ENCODE data around the gene EIF3L. TPM values are rescaled to one million over a fixed set of nuclear protein-coding genes. Genes with fewer than 3 reads are reported as not detected.

Gene EIF3L
- total RNA-seq, 1 experiment from 2014 or later: 582 TPM

DNA sequence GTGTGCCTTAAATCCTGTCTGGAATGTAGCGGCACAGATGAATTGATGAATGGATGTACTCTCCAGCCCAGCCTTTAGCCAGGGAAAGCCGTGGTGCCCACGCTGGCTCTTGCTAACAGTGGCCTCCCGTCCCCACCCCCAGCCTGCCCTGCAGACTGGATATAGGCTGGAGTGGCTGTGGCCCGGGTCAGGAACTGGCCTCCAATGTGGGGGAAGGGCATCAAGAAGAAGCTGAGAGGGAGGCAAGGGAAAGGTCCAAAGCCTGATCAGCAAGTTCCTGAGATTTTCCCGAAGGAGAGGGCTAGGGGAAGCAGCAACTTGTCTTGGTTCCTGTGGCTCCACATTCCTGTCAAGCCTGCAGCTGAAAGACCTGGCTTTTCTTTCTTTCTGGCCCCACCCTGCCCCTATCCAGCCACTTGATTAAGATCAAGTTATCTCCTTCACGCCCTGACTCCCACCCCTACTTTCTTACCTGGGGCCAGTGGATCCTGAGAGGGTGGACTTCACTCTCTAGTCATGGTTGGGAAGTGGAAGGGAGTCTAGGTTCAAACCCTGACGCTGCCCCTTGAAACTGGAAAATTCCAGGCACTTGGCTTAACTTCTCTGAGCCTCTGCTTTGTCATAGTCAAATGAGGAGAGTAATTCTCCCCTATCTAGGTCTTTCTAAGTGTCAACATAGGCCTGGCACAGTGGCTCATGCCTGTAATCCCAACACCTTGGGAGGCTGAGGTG is 45.9 kb downstream of the EIF3L start:
- peak overlapping the region; percentile 28; the same call in 1 of the 2 replicates for H3K4me3 ChIP-seq
- H2AFZ ChIP-seq: no peak overlapping the region
- intact Hi-C loops (cut with micrococcal nuclease; ENCODE audit: unreplicated experiment): loop anchor here (1.0 kb wide), 1 partner anchor 8 kb away; no protein-coding TSS in a partner anchor
- peak overlapping the region; percentile 92 for H3K27ac ChIP-seq
- TF ChIP-seq, protein P1, sequence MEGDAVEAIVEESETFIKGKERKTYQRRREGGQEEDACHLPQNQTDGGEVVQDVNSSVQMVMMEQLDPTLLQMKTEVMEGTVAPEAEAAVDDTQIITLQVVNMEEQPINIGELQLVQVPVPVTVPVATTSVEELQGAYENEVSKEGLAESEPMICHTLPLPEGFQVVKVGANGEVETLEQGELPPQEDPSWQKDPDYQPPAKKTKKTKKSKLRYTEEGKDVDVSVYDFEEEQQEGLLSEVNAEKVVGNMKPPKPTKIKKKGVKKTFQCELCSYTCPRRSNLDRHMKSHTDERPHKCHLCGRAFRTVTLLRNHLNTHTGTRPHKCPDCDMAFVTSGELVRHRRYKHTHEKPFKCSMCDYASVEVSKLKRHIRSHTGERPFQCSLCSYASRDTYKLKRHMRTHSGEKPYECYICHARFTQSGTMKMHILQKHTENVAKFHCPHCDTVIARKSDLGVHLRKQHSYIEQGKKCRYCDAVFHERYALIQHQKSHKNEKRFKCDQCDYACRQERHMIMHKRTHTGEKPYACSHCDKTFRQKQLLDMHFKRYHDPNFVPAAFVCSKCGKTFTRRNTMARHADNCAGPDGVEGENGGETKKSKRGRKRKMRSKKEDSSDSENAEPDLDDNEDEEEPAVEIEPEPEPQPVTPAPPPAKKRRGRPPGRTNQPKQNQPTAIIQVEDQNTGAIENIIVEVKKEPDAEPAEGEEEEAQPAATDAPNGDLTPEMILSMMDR (conservative IDR thresholded peaks at IDR 0.05): no peak
- TF ChIP-seq EZH2 (IDR thresholded peaks at IDR 0.05; ENCODE audit: low read depth): no peak
- DNase-seq: peak; percentile 88 to 93
- H4K20me1 ChIP-seq (ENCODE audit: insufficient read depth): no peaks in the 10 kb centered on the region
- 0 out of 2 replicates have a peak, but pooled peaks cover 11% of the 10 kb centered on the region for H3K79me2 ChIP-seq (ENCODE audit: low read depth)
- H3K9me2 ChIP-seq (ENCODE audit: insufficient read depth): no peaks in the 10 kb centered on the region
- no TSS peak for BruUV-seq (replicated peaks)
- no peaks in the 10 kb centered on the region for H3K9me3 ChIP-seq (ENCODE audit: insufficient read depth, low read depth)
- H3K4me1 ChIP-seq (replicated peaks; ENCODE audit: insufficient read depth): peaks cover 86% of the 10 kb centered on the region
- peaks cover 14% of the 10 kb centered on the region for H3K36me3 ChIP-seq (ENCODE audit: low read depth)
- H3K4me2 ChIP-seq: peak overlapping the region; percentile 71
- CTCF ChIA-PET: interaction anchor here (1.0 kb wide), 1 partner anchor 39 kb away, joined by 4 read pairs; no protein-coding TSS in a partner anchor
- POLR2A ChIA-PET (ENCODE audit: unreplicated experiment): interaction anchor here (0.6 to 0.9 kb wide), 3 partner anchors 11 to 154 kb away, joined by 3 to 19 read pairs (median 11); partner anchors contain the start of gene MICALL1
- no peaks in the 10 kb centered on the region for H3K27me3 ChIP-seq (ENCODE audit: insufficient read depth, low read depth)
- peaks cover 94% of the 10 kb centered on the region for H3F3A ChIP-seq (ENCODE audit: insufficient read depth, low read depth)

GRCh38 chr22:37896181-37896592 is 47.0 kb downstream of the EIF3L start:
- CTCF ChIA-PET: interaction anchor here (0.6 to 1.7 kb wide), 5 partner anchors 9 to 78 kb away, joined by 3 to 15 read pairs (median 4); partner anchors contain the start of gene MICALL1
- peak; percentile 70 to 100 for DNase-seq
- POLR2A ChIA-PET (ENCODE audit: unreplicated experiment): interaction anchor here (0.6 to 1.5 kb wide), 7 partner anchors 9 to 978 kb away, joined by 3 to 75 read pairs (median 4); partner anchors contain the start of gene MICALL1
- BruUV-seq (replicated peaks): no TSS peak
- Histone ChIP-seq H3K36me3 (ENCODE audit: low read depth) (peaks cover 11% of the 10 kb centered on the region; the same call in 1 of the 2 replicates), H3K27me3 (ENCODE audit: insufficient read depth, low read depth) (no peaks in the 10 kb centered on the region), H3K4me2 (peak overlapping the region; percentile 71), H3K9me2 (ENCODE audit: insufficient read depth) (no peaks in the 10 kb centered on the region), H3K9me3 (ENCODE audit: insufficient read depth, low read depth) (no peaks in the 10 kb centered on the region), H3K27ac (peak overlapping the region; percentile 92), H2AFZ (no peak overlapping the region), H4K20me1 (ENCODE audit: insufficient read depth) (no peaks in the 10 kb centered on the region), H3K4me3 (peak overlapping the region; percentile 38; the same call in 1 of the 2 replicates), H3K4me1 (replicated peaks; ENCODE audit: insufficient read depth) (peaks cover 88% of the 10 kb centered on the region), H3K79me2 (ENCODE audit: low read depth) (0 out of 2 replicates have a peak, but pooled peaks cover 10% of the 10 kb centered on the region), H3F3A (ENCODE audit: insufficient read depth, low read depth) (peaks cover 83% of the 10 kb centered on the region)
- intact Hi-C loops (cut with micrococcal nuclease; ENCODE audit: unreplicated experiment): loop anchor here (1.0 kb wide), 1 partner anchor 9 kb away; no protein-coding TSS in a partner anchor
- TF ChIP-seq, protein P1 (conservative IDR thresholded peaks at IDR 0.05): no peak
- no peak for TF ChIP-seq EZH2 (IDR thresholded peaks at IDR 0.05; ENCODE audit: low read depth)

DNA sequence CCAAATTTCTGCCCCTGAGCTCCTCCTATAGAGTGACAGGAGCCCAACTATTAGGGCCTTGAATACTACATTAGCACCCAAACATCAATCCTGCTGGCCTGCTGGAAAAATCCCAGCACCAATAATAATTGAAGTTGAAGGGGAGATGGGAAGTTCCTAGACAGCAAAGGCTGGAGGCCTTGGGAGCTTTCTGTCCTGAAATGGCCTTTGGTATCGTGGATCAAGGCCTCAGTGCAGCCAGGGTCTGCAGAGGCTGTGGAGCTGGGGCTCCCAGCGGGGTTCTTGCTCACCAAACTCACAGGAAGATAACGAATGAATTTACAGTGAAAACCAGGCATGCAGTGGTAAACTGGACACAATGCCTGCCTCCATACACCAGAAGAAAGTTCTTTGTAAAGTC is 47.7 kb downstream of the EIF3L start:
- Histone ChIP-seq H3K36me3 (ENCODE audit: low read depth) (peaks cover 4% of the 10 kb centered on the region; the same call in 1 of the 2 replicates), H3K4me1 (replicated peaks; ENCODE audit: insufficient read depth) (peaks cover 83% of the 10 kb centered on the region), H3K27me3 (ENCODE audit: insufficient read depth, low read depth) (no peaks in the 10 kb centered on the region), H3K9me3 (ENCODE audit: insufficient read depth, low read depth) (no peaks in the 10 kb centered on the region), H3K79me2 (ENCODE audit: low read depth) (0 out of 2 replicates have a peak, but pooled peaks cover 2% of the 10 kb centered on the region), H3K9me2 (ENCODE audit: insufficient read depth) (no peaks in the 10 kb centered on the region), H3F3A (ENCODE audit: insufficient read depth, low read depth) (peaks cover 75% of the 10 kb centered on the region), H3K4me3 (peak overlapping the region; percentile 38; the same call in 1 of the 2 replicates), H3K4me2 (peak overlapping the region; percentile 71), H4K20me1 (ENCODE audit: insufficient read depth) (no peaks in the 10 kb centered on the region), H2AFZ (no peak overlapping the region), H3K27ac (peak overlapping the region; percentile 92)
- DNase-seq: no peak
- TF ChIP-seq EZH2 (IDR thresholded peaks at IDR 0.05; ENCODE audit: low read depth): no peak
- TF ChIP-seq, protein P1 (conservative IDR thresholded peaks at IDR 0.05): no peak
- intact Hi-C loops (cut with micrococcal nuclease; ENCODE audit: unreplicated experiment): loop anchor here (1.0 kb wide), 1 partner anchor 8 kb away; no protein-coding TSS in a partner anchor
- POLR2A ChIA-PET (ENCODE audit: unreplicated experiment): interaction anchor here (0.5 to 1.5 kb wide), 4 partner anchors 9 to 760 kb away, joined by 4 to 75 read pairs (median 4); partner anchors contain the start of gene MICALL1
- CTCF ChIA-PET: interaction anchor here (0.8 to 2.7 kb wide), 4 partner anchors 8 to 146 kb away, joined by 3 to 22 read pairs (median 9); no protein-coding TSS in a partner anchor
- no TSS peak for BruUV-seq (replicated peaks)

Data from PC-9 (cell line).